Neural cell (in vitro differentiated cells): ENCODE measurements around the gene AK8. TPM values are rescaled to one million over a fixed set of nuclear protein-coding genes. Genes with fewer than 3 reads are reported as not detected.

Experiments used
- H2AFZ ChIP-seq: fragments of 200-600, 300-800 bp; sonication (generic), shearing (Covaris generic); 2 replicates; pipeline ENCODE4 v1.6.0; 2014; ENCODE audit warnings: low read depth, mild to moderate bottlenecking, antibody characterized with exemption, low read length, moderate library complexity
- H3F3A ChIP-seq: fragments of 200-600 bp; shearing (Covaris generic); 2 replicates; pipeline ENCODE4 v1.6.1; 2016; ENCODE audit warnings: mild to moderate bottlenecking, moderate library complexity, mixed read lengths, antibody characterized with exemption, low read length; ENCODE audit not compliant: insufficient read depth, poor library complexity, severe bottlenecking
- H3K27ac ChIP-seq: fragments of 200-600, 300-800 bp; sonication (generic), shearing (Covaris generic); 2 replicates; pipeline ENCODE4 v1.5.1; 2014; ENCODE audit warnings: mild to moderate bottlenecking, low read length, moderate library complexity
- H3K27me3 ChIP-seq: fragments of 300-800, 200-600 bp; sonication (generic), shearing (Covaris generic); 2 replicates; pipeline ENCODE4 v1.6.0; 2014; ENCODE audit warnings: mild to moderate bottlenecking, low read depth, low read length, moderate library complexity; ENCODE audit not compliant: insufficient read depth
- H3K36me3 ChIP-seq: fragments of 300-800, 200-600 bp; sonication (generic), shearing (Covaris generic); 2 replicates; pipeline ENCODE4 v1.5.1; 2014; ENCODE audit warnings: mild to moderate bottlenecking, antibody characterized with exemption, low read length, moderate library complexity; ENCODE audit not compliant: insufficient read depth
- H3K4me2 ChIP-seq: fragments of 300-800, 200-600 bp; sonication (generic), shearing (Covaris generic); 2 replicates; pipeline ENCODE4 v1.6.0; 2014; ENCODE audit warnings: mild to moderate bottlenecking, low read length
- H3K4me3 ChIP-seq: fragments of 300-800, 200-600 bp; sonication (generic), shearing (Covaris generic); 2 replicates; pipeline ENCODE4 v1.5.1; 2014; ENCODE audit warnings: mild to moderate bottlenecking, low read length, moderate library complexity
- H3K79me2 ChIP-seq: fragments of 200-600 bp; shearing (Covaris generic); replicated peaks from 2 replicates; pipeline ENCODE4 v1.6.0; 2014; ENCODE audit warnings: mild to moderate bottlenecking, low read length, moderate library complexity; ENCODE audit not compliant: insufficient read depth
- H3K9ac ChIP-seq: fragments of 300-800, 200-600 bp; sonication (generic), shearing (Covaris generic); 2 replicates; pipeline ENCODE4 v1.6.1; 2016; ENCODE audit warnings: mild to moderate bottlenecking, low read length, mixed read lengths
- H3K9me2 ChIP-seq: fragments of 200-600 bp; shearing (Covaris generic); 2 replicates; pipeline ENCODE4 v1.6.1; 2016; ENCODE audit warnings: mild to moderate bottlenecking, low read length, mixed read lengths; ENCODE audit not compliant: insufficient read depth
- H3K9me3 ChIP-seq: fragments of 200-600, 300-800 bp; sonication (generic), shearing (Covaris generic); 2 replicates; pipeline ENCODE4 v1.6.1; 2016; ENCODE audit warnings: mild to moderate bottlenecking, mixed run types, low read length, moderate library complexity, mixed read lengths
- H4K20me1 ChIP-seq: fragments of 200-600 bp; shearing (Covaris generic); 2 replicates; pipeline ENCODE4 v1.6.1; 2016; ENCODE audit warnings: mild to moderate bottlenecking, mixed run types; ENCODE audit not compliant: insufficient read depth
- EP300 ChIP-seq: fragments of 450-650 bp; conservative IDR thresholded peaks from 2 replicates; pipeline ENCODE4 v1.6.1; 2014; ENCODE audit warnings: antibody characterized with exemption, mild to moderate bottlenecking, moderate library complexity; ENCODE audit not compliant: poor library complexity, severe bottlenecking
- EZH2 ChIP-seq: fragments of 200-600, 300-800 bp; shearing (Covaris generic), sonication (generic); IDR thresholded peaks from 2 replicates; pipeline ENCODE4 v1.6.1; 2014; ENCODE audit warnings: antibody characterized with exemption, low read length, borderline replicate concordance, mild to moderate bottlenecking; ENCODE audit not compliant: insufficient read depth, poor library complexity, severe bottlenecking
- MXI1 ChIP-seq: fragments of 450-650 bp; conservative IDR thresholded peaks from 2 replicates; pipeline ENCODE4 v1.6.1; 2014; ENCODE audit warnings: antibody characterized with exemption, mild to moderate bottlenecking; ENCODE audit not compliant: poor library complexity, severe bottlenecking
- POLR2AphosphoS5 ChIP-seq: IDR thresholded peaks from 2 replicates; pipeline ENCODE4 v1.6.1; 2012
- RAD21 ChIP-seq: fragments of 450-650 bp; conservative IDR thresholded peaks from 2 replicates; pipeline ENCODE4 v1.6.1; 2014; ENCODE audit warnings: antibody characterized with exemption, mild to moderate bottlenecking, moderate library complexity
- SMC3 ChIP-seq: fragments of 450-650 bp; conservative IDR thresholded peaks from 2 replicates; pipeline ENCODE4 v1.6.1; 2014; ENCODE audit warnings: antibody characterized with exemption, mild to moderate bottlenecking, moderate library complexity; ENCODE audit not compliant: poor library complexity
- TAF1 ChIP-seq: IDR thresholded peaks from 2 replicates; pipeline ENCODE4 v1.6.1; 2012; ENCODE audit warnings: low read depth
- polyA plus RNA-seq: library from polyadenylated mRNA; depleted of rRNA; stranded (reverse); fragments of >200 nt; gene quantifications from 2 replicates; pipeline ENCODE4 v1.2.3, GENCODE V29; 2014
- TF ChIP-seq, protein P1 (sequence below): IDR thresholded peaks from 2 replicates; pipeline ENCODE4 v1.6.1; 2012; ENCODE audit warnings: borderline replicate concordance
- TF ChIP-seq, protein P2 (sequence below): fragments of 450-650 bp; IDR thresholded peaks from 2 replicates; pipeline ENCODE4 v1.5.1; 2014; ENCODE audit warnings: antibody characterized with exemption, mild to moderate bottlenecking, moderate library complexity; ENCODE audit not compliant: poor library complexity, severe bottlenecking

Gene AK8
- polyA plus RNA-seq, 1 donor from 2014 or later = 0.71 TPM

DNA sequence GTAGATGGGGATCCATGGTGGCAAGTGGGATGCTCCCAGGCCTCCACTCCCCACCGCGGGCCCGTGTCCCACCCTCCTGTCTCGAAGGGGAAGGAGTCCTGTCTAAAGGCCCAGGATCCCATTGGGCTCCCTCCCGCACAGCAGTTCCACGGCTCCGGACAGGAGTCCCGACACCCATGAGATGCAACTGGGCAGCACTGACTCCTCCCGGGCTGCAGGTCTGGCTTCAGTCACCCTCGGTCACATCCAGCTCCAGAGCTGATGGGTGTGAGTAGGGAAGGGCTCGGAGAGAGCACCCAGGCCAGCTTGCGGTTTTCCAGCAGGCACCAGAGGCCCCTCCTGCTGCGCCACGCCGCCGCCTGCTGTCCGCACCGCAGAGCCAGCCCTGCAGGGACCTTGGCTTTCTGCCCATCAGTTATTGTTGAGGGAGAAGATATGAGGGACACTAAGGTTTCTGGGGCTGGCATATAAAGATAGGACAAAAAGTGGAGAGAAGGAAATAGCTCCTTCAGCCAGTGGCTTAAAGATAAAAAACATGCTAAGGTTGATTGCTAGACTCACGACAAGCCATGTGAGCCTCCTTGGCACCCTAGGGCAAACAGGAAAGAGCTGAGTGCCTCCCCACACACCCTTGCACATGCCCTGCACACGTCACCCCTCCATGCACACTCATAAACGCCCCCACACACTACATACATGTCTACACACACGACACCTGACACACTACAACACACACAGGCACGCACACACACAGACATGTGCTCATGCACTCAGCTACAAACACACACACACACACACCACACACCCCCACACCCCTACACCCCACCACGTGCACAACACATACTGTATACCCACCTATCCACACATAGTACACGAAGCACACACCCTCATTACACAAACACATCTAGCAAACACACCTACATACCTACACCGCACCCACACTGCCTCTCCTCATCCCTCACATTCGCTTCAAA lies 79.0 kb downstream of the AK8 start:
- no peaks in the 10 kb centered on the region for H3K36me3 ChIP-seq
- no peak overlapping the region for H3K27ac ChIP-seq
- H3K9me2 ChIP-seq = no peaks in the 10 kb centered on the region
- H3K9ac ChIP-seq = no peak overlapping the region
- H3K4me3 ChIP-seq = no peak overlapping the region
- no peaks in the 10 kb centered on the region for H3F3A ChIP-seq
- no peak for TF ChIP-seq TAF1
- TF ChIP-seq EP300 = no peak
- TF ChIP-seq POLR2AphosphoS5 = no peak
- TF ChIP-seq RAD21 = no peak
- TF ChIP-seq EZH2 = no peak
- TF ChIP-seq MXI1 = no peak
- TF ChIP-seq, protein P1, sequence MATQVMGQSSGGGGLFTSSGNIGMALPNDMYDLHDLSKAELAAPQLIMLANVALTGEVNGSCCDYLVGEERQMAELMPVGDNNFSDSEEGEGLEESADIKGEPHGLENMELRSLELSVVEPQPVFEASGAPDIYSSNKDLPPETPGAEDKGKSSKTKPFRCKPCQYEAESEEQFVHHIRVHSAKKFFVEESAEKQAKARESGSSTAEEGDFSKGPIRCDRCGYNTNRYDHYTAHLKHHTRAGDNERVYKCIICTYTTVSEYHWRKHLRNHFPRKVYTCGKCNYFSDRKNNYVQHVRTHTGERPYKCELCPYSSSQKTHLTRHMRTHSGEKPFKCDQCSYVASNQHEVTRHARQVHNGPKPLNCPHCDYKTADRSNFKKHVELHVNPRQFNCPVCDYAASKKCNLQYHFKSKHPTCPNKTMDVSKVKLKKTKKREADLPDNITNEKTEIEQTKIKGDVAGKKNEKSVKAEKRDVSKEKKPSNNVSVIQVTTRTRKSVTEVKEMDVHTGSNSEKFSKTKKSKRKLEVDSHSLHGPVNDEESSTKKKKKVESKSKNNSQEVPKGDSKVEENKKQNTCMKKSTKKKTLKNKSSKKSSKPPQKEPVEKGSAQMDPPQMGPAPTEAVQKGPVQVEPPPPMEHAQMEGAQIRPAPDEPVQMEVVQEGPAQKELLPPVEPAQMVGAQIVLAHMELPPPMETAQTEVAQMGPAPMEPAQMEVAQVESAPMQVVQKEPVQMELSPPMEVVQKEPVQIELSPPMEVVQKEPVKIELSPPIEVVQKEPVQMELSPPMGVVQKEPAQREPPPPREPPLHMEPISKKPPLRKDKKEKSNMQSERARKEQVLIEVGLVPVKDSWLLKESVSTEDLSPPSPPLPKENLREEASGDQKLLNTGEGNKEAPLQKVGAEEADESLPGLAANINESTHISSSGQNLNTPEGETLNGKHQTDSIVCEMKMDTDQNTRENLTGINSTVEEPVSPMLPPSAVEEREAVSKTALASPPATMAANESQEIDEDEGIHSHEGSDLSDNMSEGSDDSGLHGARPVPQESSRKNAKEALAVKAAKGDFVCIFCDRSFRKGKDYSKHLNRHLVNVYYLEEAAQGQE = no peak
- TF ChIP-seq, protein P2, sequence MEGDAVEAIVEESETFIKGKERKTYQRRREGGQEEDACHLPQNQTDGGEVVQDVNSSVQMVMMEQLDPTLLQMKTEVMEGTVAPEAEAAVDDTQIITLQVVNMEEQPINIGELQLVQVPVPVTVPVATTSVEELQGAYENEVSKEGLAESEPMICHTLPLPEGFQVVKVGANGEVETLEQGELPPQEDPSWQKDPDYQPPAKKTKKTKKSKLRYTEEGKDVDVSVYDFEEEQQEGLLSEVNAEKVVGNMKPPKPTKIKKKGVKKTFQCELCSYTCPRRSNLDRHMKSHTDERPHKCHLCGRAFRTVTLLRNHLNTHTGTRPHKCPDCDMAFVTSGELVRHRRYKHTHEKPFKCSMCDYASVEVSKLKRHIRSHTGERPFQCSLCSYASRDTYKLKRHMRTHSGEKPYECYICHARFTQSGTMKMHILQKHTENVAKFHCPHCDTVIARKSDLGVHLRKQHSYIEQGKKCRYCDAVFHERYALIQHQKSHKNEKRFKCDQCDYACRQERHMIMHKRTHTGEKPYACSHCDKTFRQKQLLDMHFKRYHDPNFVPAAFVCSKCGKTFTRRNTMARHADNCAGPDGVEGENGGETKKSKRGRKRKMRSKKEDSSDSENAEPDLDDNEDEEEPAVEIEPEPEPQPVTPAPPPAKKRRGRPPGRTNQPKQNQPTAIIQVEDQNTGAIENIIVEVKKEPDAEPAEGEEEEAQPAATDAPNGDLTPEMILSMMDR = no peak
- TF ChIP-seq SMC3 = no peak
- H2AFZ ChIP-seq = no peak overlapping the region
- no peaks in the 10 kb centered on the region for H3K79me2 ChIP-seq
- H3K9me3 ChIP-seq = no peaks in the 10 kb centered on the region
- H3K4me2 ChIP-seq = no peak overlapping the region
- no peaks in the 10 kb centered on the region for H3K27me3 ChIP-seq
- no peaks in the 10 kb centered on the region for H4K20me1 ChIP-seq

DNA sequence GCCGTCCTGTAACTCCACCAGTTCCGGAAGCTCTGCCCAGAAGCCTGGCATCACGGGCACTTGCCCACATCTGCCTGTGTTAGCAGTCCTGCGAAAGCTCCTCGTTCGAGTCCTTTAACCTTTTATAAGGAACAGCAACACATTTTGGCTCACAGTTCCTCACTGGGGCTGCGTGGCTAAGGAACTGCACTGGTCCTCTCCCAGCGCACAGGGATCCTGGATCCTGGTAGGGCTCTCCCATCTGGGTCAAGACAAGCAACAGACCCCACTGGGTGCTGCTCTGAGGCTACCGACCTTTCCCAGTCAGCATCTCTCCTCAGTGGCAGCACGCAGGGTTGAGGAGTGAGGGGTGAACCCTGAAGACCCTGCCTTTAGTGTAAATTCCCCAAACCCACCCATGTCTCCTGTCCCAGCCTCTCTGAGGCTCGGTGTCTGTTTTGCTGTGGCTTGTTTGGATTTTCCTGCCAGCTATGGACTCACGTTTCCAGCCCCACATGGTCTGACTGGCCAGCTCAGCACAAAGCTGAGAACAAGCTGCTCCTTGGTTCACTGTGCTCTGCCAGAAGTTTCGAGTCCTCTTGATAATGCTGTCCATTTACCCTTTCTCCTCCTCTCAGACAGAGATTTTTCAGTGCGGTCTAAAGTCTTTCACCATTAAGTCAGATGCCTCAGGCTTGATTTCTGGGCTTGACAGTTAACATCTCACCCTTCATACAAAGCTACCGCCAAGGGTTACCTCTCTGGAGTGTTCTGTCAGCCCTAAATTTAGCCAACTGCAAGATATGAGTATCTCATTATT lies 80.0 kb downstream of the AK8 start:
- no peak overlapping the region for H3K27ac ChIP-seq
- H3K27me3 ChIP-seq = no peaks in the 10 kb centered on the region
- TF ChIP-seq TAF1 = no peak
- TF ChIP-seq, protein P1 = no peak
- no peak for TF ChIP-seq EP300
- TF ChIP-seq EZH2 = no peak
- no peak for TF ChIP-seq RAD21
- TF ChIP-seq POLR2AphosphoS5 = no peak
- TF ChIP-seq, protein P2 = no peak
- no peak for TF ChIP-seq SMC3
- no peak for TF ChIP-seq MXI1

More for the DNA sequence above, 80.0 kb downstream of the AK8 start:
- Histone ChIP-seq H3K79me2 (no peaks in the 10 kb centered on the region), H3K9me2 (no peaks in the 10 kb centered on the region), H4K20me1 (no peaks in the 10 kb centered on the region), H3K36me3 (no peaks in the 10 kb centered on the region), H3K9me3 (no peaks in the 10 kb centered on the region), H3K4me3 (no peak overlapping the region), H3K4me2 (no peak overlapping the region), H3F3A (no peaks in the 10 kb centered on the region), H3K9ac (no peak overlapping the region), H2AFZ (no peak overlapping the region)
